IMR-90 (cell line): ENCODE data around the gene CEACAM16.

Source experiments
- BHLHE40 ChIP-seq: fragments of 150-350 bp; IDR thresholded peaks from 2 replicates; pipeline ENCODE4 v1.6.1; 2016; ENCODE audit warnings: mild to moderate bottlenecking, low read depth, low read length
- CTCF ChIP-seq: conservative IDR thresholded peaks from 2 replicates; pipeline ENCODE4 v1.5.1; 2012; ENCODE audit warnings: mild to moderate bottlenecking, low read depth, low read length, improper control_type of control experiment
- FOS ChIP-seq: fragments of 150-350 bp; IDR thresholded peaks from 2 replicates; pipeline ENCODE4 v1.6.1; 2016; ENCODE audit warnings: low read depth, low read length
- MAFK ChIP-seq: IDR thresholded peaks from 2 replicates; pipeline ENCODE4 v1.6.1; 2012; ENCODE audit warnings: low read depth, low read length, improper control_type of control experiment
- MAZ ChIP-seq: IDR thresholded peaks from 2 replicates; pipeline ENCODE4 v1.6.1; 2012; ENCODE audit warnings: low read depth, mild to moderate bottlenecking, low read length, improper control_type of control experiment, moderate library complexity, borderline replicate concordance
- NFE2L2 ChIP-seq: fragments of 150-350 bp; IDR thresholded peaks from 2 replicates; pipeline ENCODE4 v1.6.1; 2016; ENCODE audit warnings: low read depth, mild to moderate bottlenecking, low read length
- POLR2A ChIP-seq: IDR thresholded peaks from 2 replicates; pipeline ENCODE4 v1.6.1; 2012; ENCODE audit warnings: mild to moderate bottlenecking, low read depth, low read length
- RAD21 ChIP-seq: IDR thresholded peaks from 2 replicates; pipeline ENCODE4 v1.6.1; 2012; ENCODE audit warnings: low read length, improper control_type of control experiment

- TF ChIP-seq CTCF (no peak), RAD21 (no peak), POLR2A (no peak), MAZ (no peak), MAFK (no peak), FOS (no peak), BHLHE40 (no peak), NFE2L2 (peak; percentile 40; the same call in 1 of the 2 replicates)
Observed at GRCh38 chr19:44738603-44739558, 39.9 kb downstream of the CEACAM16 start.
